Heart right ventricle (tissue), 16 donors: ENCODE results near the gene LILRB1. TPM values are rescaled to one million over a fixed set of nuclear protein-coding genes. Genes with fewer than 3 reads are reported as not detected.
"Not testable (repeated sequence)": the region's sequence is repeated elsewhere in the genome, so short reads cannot be mapped to it uniquely, and the experiment has no call there.

ENCODE experiments used
- ATAC-seq, 8 donors: fragments of 200-7000 bp; cut with Tn5 transposase; one replicate each; pipeline ENCODE4 v1.9.1; 2020; ENCODE audit warnings: mild to moderate bottlenecking in 8 of 8, moderate library complexity in 8 of 8, moderate number of reproducible peaks in 1 of 8
- DNase-seq, 2 donors: peaks; one replicate each; pipeline ENCODE4 v3.0.0-alpha.2; 2020
- H3K27ac ChIP-seq, 10 donors: fragments of 200-600 bp; sonication (generic) in 2 of 10; one replicate each; pipeline versions ENCODE4 v1.5.0 to v1.8.0; 2020 to 2022; ENCODE audit warnings: mild to moderate bottlenecking in 3 of 10
- H3K27me3 ChIP-seq, 7 donors: fragments of 200-600 bp; one replicate each; pipeline ENCODE4 v1.8.0; 2021 to 2022; ENCODE audit warnings: mild to moderate bottlenecking in 2 of 7
- H3K36me3 ChIP-seq, 9 donors: fragments of 200-600 bp; sonication (generic) in 1 of 9; one replicate each; pipeline versions ENCODE4 v1.5.0 to v1.8.0; 2020 to 2022; ENCODE audit warnings: mild to moderate bottlenecking in 2 of 9
- H3K4me1 ChIP-seq, 9 donors: fragments of 200-600 bp; sonication (generic) in 1 of 9; one replicate each; pipeline versions ENCODE4 v1.5.0 to v1.8.0; 2020 to 2022; ENCODE audit warnings: mild to moderate bottlenecking in 4 of 9
- H3K4me3 ChIP-seq, 10 donors: fragments of 200-600 bp; sonication (generic) in 2 of 10; one replicate each; pipeline versions ENCODE4 v1.5.0 to v1.8.0; 2020 to 2022; ENCODE audit warnings: mild to moderate bottlenecking in 7 of 10, moderate library complexity in 2 of 10
- H3K9me3 ChIP-seq, 11 donors: fragments of 200-600 bp in 10 of 11; sonication (generic) in 2 of 11; one replicate each; pipeline versions ENCODE4 v1.5.0 to v1.8.0; 2013 to 2022; ENCODE audit warnings: mild to moderate bottlenecking in 2 of 11, control low read depth in 1 of 11, moderate library complexity in 1 of 11
- WGBS, 2 donors: extraction: QIAGEN DNeasy Blood & Tissue Kit; methylation state at CpG; one replicate each; pipeline ENCODE4 v1.1.7; 2013; ENCODE audit warnings: inconsistent platforms in 1 of 2; 5-methylcytosine and 5-hydroxymethylcytosine counted together
- intact Hi-C, 10 donors: fragments of 100-400 bp; cut with DNase I; formaldehyde crosslinking; loops; one replicate each; pipeline versions ENCODE4 v1.11.1 to v1.14.2; 2022
- polyA plus RNA-seq, 2 donors: library from polyadenylated mRNA; stranded (reverse); fragments of 200-250 nt; gene quantifications; one replicate each; pipeline ENCODE4 v1.2.3, GENCODE V29; 2013
- total RNA-seq, 10 donors: library from RNA; stranded (reverse); fragmentation: NEBNext Ultra II Directional in 3 of 10; extraction: Animal tissue kit (Norgen Biotek cat#: 25700) in 3 of 10; gene quantifications; one replicate each; pipeline versions ENCODE4 v1.2.1 to v1.2.4, GENCODE V29; 2021 to 2023
- TF ChIP-seq, protein P1 (sequence below), 9 donors: fragments of 200-600 bp; sonication (generic) in 2 of 9; IDR thresholded peaks; one replicate each; pipeline versions ENCODE4 v1.5.0 to v1.8.0; 2021 to 2022; ENCODE audit warnings: antibody characterized with exemption in 9 of 9, mild to moderate bottlenecking in 5 of 9, moderate library complexity in 1 of 9
- donor health status: Arrhythmogenic right ventricular cardiomyopathy.
- donor health status: ischemic (EF 13 %, LVEDD 7.1; RV severe dilation, severe dysfunction).
- donor health status: healthy with polysubstance abuse.
- donor health status: DM: no; HTN: yes; CAD: no.
- donor health status: DM: no; HTN: no; CAD: no.
- donor health status: ischemic (EF 25% LVEDD 6.9; RV normal size, moderate dysfunction).
- donor health status: ischemic (EF 25% LVEDD 5.7; RV mildly dilated, moderate dysfunction).
- donor health status: healthy.
- donor health status: DM: yes; HTN: yes; CAD: no.
- donor health status: Ischemic cardiomyopathy.
- donor health status: ischemic (EF 35%, LVEDD 5.7; RV mildly dilated, moderate dysfunction).
- donor health status: nonischemic (EF 11% LVEDD 7.7; RV severe dilation, severe dysfunction).
- donor health status: DM: yes; HTN: yes; CAD: no.
- donor health status: PGD.
- donor health status: ischemic (EF 29% LVEDD 5.4; RV normal size, mild dysfunction).
- donor health status: nonischemic (EF 23%, LVEDD 6.1; RV moderate dilation, normal function).

The LILRB1 gene
- total and polyA plus RNA-seq, 12 donors, result 0.28 to 16.9 (median 1.3) TPM

GRCh38 chr19:54626757-54627156 lies 3.5 kb upstream of the LILRB1 start:
- ATAC-seq, result no peak

GRCh38 chr19:54627912-54628311 lies 2.4 kb upstream of the LILRB1 start:
- DNase-seq, intact Hi-C loops, H3K27ac ChIP-seq, H3K4me3 ChIP-seq, H3K36me3 ChIP-seq, ATAC-seq, H3K4me1 ChIP-seq: not testable (repeated sequence)
- WGBS, 2 donors, result 56 to 57% methylated on average over 4 of the region's 4 CpGs
- Histone ChIP-seq H3K9me3 (peaks cover 0 to 13% (median 0%) of the 10 kb centered on the region in 11 donors), H3K27me3 (peaks cover 0 to 32% (median 15%) of the 10 kb centered on the region in 7 donors)

More at GRCh38 chr19:54626757-54627156, 3.5 kb upstream of the LILRB1 start:
- Histone ChIP-seq H3K4me3 (no peak overlapping the region), H3K9me3 (peaks cover 0 to 13% (median 0%) of the 10 kb centered on the region in 11 donors), H3K36me3 (no peaks in the 10 kb centered on the region), H3K27me3 (peaks cover 0 to 32% (median 8%) of the 10 kb centered on the region in 7 donors), H3K27ac (no peak overlapping the region), H3K4me1 (peaks cover 0 to 4% (median 0%) of the 10 kb centered on the region in 9 donors)
- 76 to 79% methylated on average over 8 of the region's 8 CpGs for WGBS, 2 donors
- intact Hi-C loops, result no loop called here
- DNase-seq, result no peak
- TF ChIP-seq, protein P1, sequence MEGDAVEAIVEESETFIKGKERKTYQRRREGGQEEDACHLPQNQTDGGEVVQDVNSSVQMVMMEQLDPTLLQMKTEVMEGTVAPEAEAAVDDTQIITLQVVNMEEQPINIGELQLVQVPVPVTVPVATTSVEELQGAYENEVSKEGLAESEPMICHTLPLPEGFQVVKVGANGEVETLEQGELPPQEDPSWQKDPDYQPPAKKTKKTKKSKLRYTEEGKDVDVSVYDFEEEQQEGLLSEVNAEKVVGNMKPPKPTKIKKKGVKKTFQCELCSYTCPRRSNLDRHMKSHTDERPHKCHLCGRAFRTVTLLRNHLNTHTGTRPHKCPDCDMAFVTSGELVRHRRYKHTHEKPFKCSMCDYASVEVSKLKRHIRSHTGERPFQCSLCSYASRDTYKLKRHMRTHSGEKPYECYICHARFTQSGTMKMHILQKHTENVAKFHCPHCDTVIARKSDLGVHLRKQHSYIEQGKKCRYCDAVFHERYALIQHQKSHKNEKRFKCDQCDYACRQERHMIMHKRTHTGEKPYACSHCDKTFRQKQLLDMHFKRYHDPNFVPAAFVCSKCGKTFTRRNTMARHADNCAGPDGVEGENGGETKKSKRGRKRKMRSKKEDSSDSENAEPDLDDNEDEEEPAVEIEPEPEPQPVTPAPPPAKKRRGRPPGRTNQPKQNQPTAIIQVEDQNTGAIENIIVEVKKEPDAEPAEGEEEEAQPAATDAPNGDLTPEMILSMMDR (IDR thresholded peaks at IDR 0.05), result no peak

DNA sequence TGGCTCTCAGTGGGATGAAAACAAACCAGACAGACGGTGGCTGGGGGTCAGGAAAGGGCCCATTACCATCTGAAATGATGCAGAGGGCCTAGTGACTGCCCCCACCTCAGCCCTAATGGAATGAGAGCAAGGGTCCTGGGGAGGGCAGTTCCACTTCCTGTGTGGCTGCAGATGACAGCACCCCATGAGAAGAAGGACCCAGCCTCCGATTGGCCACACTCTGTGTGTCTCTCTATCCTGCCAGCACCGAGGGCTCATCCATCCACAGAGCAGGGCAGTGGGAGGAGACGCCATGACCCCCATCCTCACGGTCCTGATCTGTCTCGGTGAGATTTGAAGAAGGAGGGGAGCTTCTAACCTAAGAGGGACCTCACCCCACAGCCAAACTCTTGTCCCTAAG lies 498 bp downstream of the LILRB1 start:
- peaks cover 0 to 13% (median 0%) of the 10 kb centered on the region in 11 donors for H3K9me3 ChIP-seq
- no peaks in the 10 kb centered on the region for H3K36me3 ChIP-seq
- WGBS, 2 donors, result 40 to 52% methylated on average over 6 of the region's 6 CpGs
- ATAC-seq, result peak in 5 of 8 donors; percentile 20 to 42 (median 32)
- peaks cover 0 to 4% (median 0%) of the 10 kb centered on the region in 9 donors for H3K4me1 ChIP-seq
- intact Hi-C loops, result no loop called here
- no peak for DNase-seq
- peak overlapping the region in 2 of 10 donors; percentile 36 to 79 for H3K27ac ChIP-seq
- H3K4me3 ChIP-seq, result peak overlapping the region in 6 of 10 donors; percentile 3 to 46 (median 17)
- TF ChIP-seq, protein P1 (IDR thresholded peaks at IDR 0.05), result no peak
- H3K27me3 ChIP-seq, result peaks cover 0 to 47% (median 28%) of the 10 kb centered on the region in 7 donors

- 67 to 71% methylated on average over 23 of the region's 23 CpGs for WGBS, 2 donors
- ATAC-seq, result peak in 2 of 8 donors; percentile 14 to 30
Measured at GRCh38 chr19:54631489-54632337, 1.4 kb downstream of the LILRB1 start.

GRCh38 chr19:54632517-54632916 lies 2.2 kb downstream of the LILRB1 start:
- not testable (repeated sequence) for H3K27ac ChIP-seq, ATAC-seq

More at GRCh38 chr19:54631489-54632337, 1.4 kb downstream of the LILRB1 start:
- intact Hi-C loops, H3K27ac ChIP-seq, H3K36me3 ChIP-seq, H3K4me1 ChIP-seq, DNase-seq: not testable (repeated sequence)
- Histone ChIP-seq H3K4me3 (peak overlapping the region in 1 of 10 donors; percentile 46), H3K9me3 (peaks cover 0 to 10% (median 0%) of the 10 kb centered on the region in 11 donors), H3K27me3 (peaks cover 0 to 45% (median 28%) of the 10 kb centered on the region in 7 donors)

More at GRCh38 chr19:54632517-54632916, 2.2 kb downstream of the LILRB1 start:
- WGBS, 2 donors, result 74 to 79% methylated on average over 15 to 16 of the region's 16 CpGs
- H3K36me3 ChIP-seq, H3K4me3 ChIP-seq, H3K9me3 ChIP-seq, H3K4me1 ChIP-seq, DNase-seq, intact Hi-C loops: not testable (repeated sequence)
- H3K27me3 ChIP-seq, result peaks cover 0 to 40% (median 28%) of the 10 kb centered on the region in 7 donors
